ENCODE measurements around the gene PIEZO1.
"Not testable (repeated sequence)": the region's sequence is repeated elsewhere in the genome, so short reads cannot be mapped to it uniquely, and the experiment has no call there.

DNA sequence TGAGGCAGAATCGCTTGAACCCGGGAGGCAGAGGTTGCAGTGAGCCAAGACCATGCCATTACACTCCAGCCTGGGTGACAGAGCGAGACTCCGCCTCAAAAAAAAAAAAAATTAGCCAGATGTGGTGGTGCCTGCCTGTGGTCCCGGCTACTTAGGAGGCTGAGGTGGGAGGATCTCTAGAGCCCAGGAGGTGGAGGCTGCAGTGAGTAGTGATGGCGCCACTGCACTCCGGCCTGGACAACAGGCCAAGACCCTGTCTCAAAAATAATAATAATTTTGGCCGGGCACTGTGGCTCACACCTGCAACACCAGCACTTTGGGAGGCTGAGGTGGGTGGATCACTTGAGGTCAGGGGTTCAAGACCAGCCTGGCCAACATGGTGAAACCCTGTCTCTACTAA lies 3.7 kb upstream of the PIEZO1 start:
- TF ChIP-seq POLR2A (IDR thresholded peaks at IDR 0.05; ENCODE audit: low read depth, low read length); PAX5 (IDR thresholded peaks at IDR 0.05; ENCODE audit: insufficient read depth, low read length, severe bottlenecking); POLR2AphosphoS5 (IDR thresholded peaks at IDR 0.05; ENCODE audit: low read depth, low read length); TAF1 (IDR thresholded peaks at IDR 0.05; ENCODE audit: low read depth, low read length); SPI1 (IDR thresholded peaks at IDR 0.05; ENCODE audit: low read depth, low read length); POU2F2 (IDR thresholded peaks at IDR 0.05; ENCODE audit: low read depth, low read length): not testable (repeated sequence)
